ENCODE data around the gene ADAMTS17. TPM values are rescaled to one million over a fixed set of nuclear protein-coding genes. Genes with fewer than 3 reads are reported as not detected.

ADAMTS17 gene
- total RNA-seq, 1 experiment from 2014 or later = 4.2 TPM

GRCh38 chr15:100011235-100011634 lies 330.5 kb downstream of the ADAMTS17 start:
- Histone ChIP-seq H3K9ac (ENCODE audit: low read length) (no peak overlapping the region), H3K36me3 (ENCODE audit: control insufficient read depth in 1 of 2, insufficient read depth in 2 of 2, low read length in 2 of 2) (no peaks in the 10 kb centered on the region), H3K79me2 (ENCODE audit: insufficient read depth, low read length) (no peaks in the 10 kb centered on the region), H3K4me2 (ENCODE audit: low read length) (no peak overlapping the region), H3K9me3 (ENCODE audit: control insufficient read depth in 1 of 2, insufficient read depth in 1 of 2, low read depth in 1 of 2, low read length in 2 of 2) (no peaks in the 10 kb centered on the region), H4K20me1 (ENCODE audit: insufficient read depth) (no peaks in the 10 kb centered on the region), H3K4me3 (replicated peaks in 1 of 2; ENCODE audit: low read depth in 1 of 2, low read length in 2 of 2) (no peak overlapping the region), H2AFZ (ENCODE audit: low read depth, low read length, poor library complexity, severe bottlenecking) (no peak overlapping the region), H3K9me2 (ENCODE audit: insufficient read depth) (no peaks in the 10 kb centered on the region), H3K27ac (ENCODE audit: low read depth, low read length) (no peak overlapping the region), H3K4me1 (ENCODE audit: control insufficient read depth in 1 of 2, insufficient read depth in 2 of 2, low read length in 2 of 2) (peaks cover 0 to 6% of the 10 kb centered on the region in 2 experiments; a peak in 1 of 4 replicates), H3K27me3 (ENCODE audit: insufficient read depth, low read length) (peaks cover 7% of the 10 kb centered on the region; the same call in 1 of the 2 replicates)
- no peak for ATAC-seq
- no peak for TF ChIP-seq REST (IDR thresholded peaks at IDR 0.05; ENCODE audit: low read depth)
- POLR2A ChIA-PET = no interaction called here
- RAD21 ChIA-PET (ENCODE audit: low non-redundant PET in 1 of 2, low total read pairs in 2 of 2, uncharacterized antibody in 2 of 2, unreplicated experiment in 2 of 2) = no interaction called here
- CTCF ChIA-PET = no interaction called here
- intact Hi-C loops (cut with micrococcal nuclease) = no loop called here
- no peak for DNase-seq (ENCODE audit: low read depth, low spot score)
- no TSS peak for BruUV-seq (replicated peaks)

GRCh38 chr15:100009372-100009771 lies 332.4 kb downstream of the ADAMTS17 start:
- POLR2A ChIA-PET = no interaction called here
- TF ChIP-seq RAD21 (IDR thresholded peaks at IDR 0.05; ENCODE audit: low read depth) (no peak), POLR2AphosphoS5 (IDR thresholded peaks at IDR 0.05; ENCODE audit: low read depth, low read length) (no peak), ATF3 (IDR thresholded peaks at IDR 0.05) (no peak), ZNF274 (IDR thresholded peaks at IDR 0.05; ENCODE audit: low read depth, low read length) (no peak), CTCF (IDR thresholded peaks at IDR 0.05 in 2 of 3, conservative IDR thresholded peaks at IDR 0.05 in 1 of 3; ENCODE audit: borderline replicate concordance in 1 of 3, insufficient read depth in 1 of 3, low read depth in 2 of 3, low read length in 2 of 3) (no peak), SP1 (IDR thresholded peaks at IDR 0.05; ENCODE audit: low read depth) (no peak), ZFX (IDR thresholded peaks at IDR 0.05) (no peak), ELF1 (IDR thresholded peaks at IDR 0.05; ENCODE audit: borderline replicate concordance, low read depth) (no peak), YY1 (IDR thresholded peaks at IDR 0.05; ENCODE audit: extremely low read depth, insufficient replicate concordance, low read depth, low read length) (no peak), MAX (IDR thresholded peaks at IDR 0.05) (no peak), JUND (IDR thresholded peaks at IDR 0.05) (no peak)

More at GRCh38 chr15:100009372-100009771, 332.4 kb downstream of the ADAMTS17 start:
- H2AFZ ChIP-seq (ENCODE audit: low read depth, low read length, poor library complexity, severe bottlenecking) = no peak overlapping the region
- H3K9ac ChIP-seq (ENCODE audit: low read length) = no peak overlapping the region
- H3K9me3 ChIP-seq (ENCODE audit: control insufficient read depth in 1 of 2, insufficient read depth in 1 of 2, low read depth in 1 of 2, low read length in 2 of 2) = no peaks in the 10 kb centered on the region
- peaks cover 0 to 6% of the 10 kb centered on the region in 2 experiments; a peak in 1 of 4 replicates for H3K4me1 ChIP-seq (ENCODE audit: control insufficient read depth in 1 of 2, insufficient read depth in 2 of 2, low read length in 2 of 2)
- H3K36me3 ChIP-seq (ENCODE audit: control insufficient read depth in 1 of 2, insufficient read depth in 2 of 2, low read length in 2 of 2) = no peaks in the 10 kb centered on the region
- no peak overlapping the region for H3K27ac ChIP-seq (ENCODE audit: low read depth, low read length)
- RAD21 ChIA-PET (ENCODE audit: low non-redundant PET in 1 of 2, low total read pairs in 2 of 2, uncharacterized antibody in 2 of 2, unreplicated experiment in 2 of 2) = no interaction called here
- no peaks in the 10 kb centered on the region for H3K79me2 ChIP-seq (ENCODE audit: insufficient read depth, low read length)
- ATAC-seq (no peak), DNase-seq (ENCODE audit: low read depth, low spot score) (no peak)
- no peak overlapping the region for H3K4me2 ChIP-seq (ENCODE audit: low read length)
- no peak overlapping the region for H3K4me3 ChIP-seq (replicated peaks in 1 of 2; ENCODE audit: low read depth in 1 of 2, low read length in 2 of 2)
- H4K20me1 ChIP-seq (ENCODE audit: insufficient read depth) = no peaks in the 10 kb centered on the region
- BruUV-seq (replicated peaks) = no TSS peak
- H3K9me2 ChIP-seq (ENCODE audit: insufficient read depth) = no peaks in the 10 kb centered on the region
- intact Hi-C loops (cut with micrococcal nuclease) = no loop called here
- H3K27me3 ChIP-seq (ENCODE audit: insufficient read depth, low read length) = peaks cover 7% of the 10 kb centered on the region; the same call in 1 of the 2 replicates
- CTCF ChIA-PET = no interaction called here

All from HCT116 (cell line).